Fibroblast of mammary gland (primary cell): ENCODE measurements around the gene FOXK1.

Experiments used
- DNase-seq: peaks from one replicate; pipeline ENCODE4 v3.0.0-alpha.2; 2010; ENCODE audit warnings: low read depth
- H3K4me3 ChIP-seq: 2 replicates; pipeline ENCODE4 v1.5.1; 2011; ENCODE audit warnings: low read depth, mild to moderate bottlenecking, low read length, moderate library complexity; ENCODE audit not compliant: control insufficient read depth
- TF ChIP-seq, protein P1 (sequence below): conservative IDR thresholded peaks from 2 replicates; pipeline ENCODE4 v1.5.1; 2011; ENCODE audit warnings: low read depth, low read length, inconsistent platforms; ENCODE audit not compliant: control insufficient read depth, insufficient read depth

The FOXK1 gene

DNA sequence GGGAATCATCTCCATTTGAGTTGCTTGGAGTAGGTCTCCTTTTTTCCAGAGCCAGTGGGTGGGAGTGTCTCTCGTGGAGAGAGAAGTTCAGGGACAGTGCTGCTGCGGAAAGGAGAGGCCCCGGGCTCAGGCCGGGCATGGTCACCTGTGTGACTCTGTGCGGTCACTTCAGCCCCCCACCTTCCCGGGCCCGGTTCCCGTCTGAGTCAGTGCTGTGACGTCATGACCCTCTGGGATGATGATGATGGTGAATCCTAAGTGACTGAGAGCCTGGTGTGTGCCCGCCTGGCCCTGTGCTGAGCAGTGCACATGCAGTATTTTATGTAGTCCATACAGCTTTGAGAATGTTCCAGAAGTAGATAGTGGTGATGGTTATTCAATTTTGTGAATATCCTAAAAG lies 60.8 kb downstream of the FOXK1 start:
- H3K4me3 ChIP-seq, result no peak overlapping the region
- peak; percentile 42 for DNase-seq
- TF ChIP-seq, protein P1, sequence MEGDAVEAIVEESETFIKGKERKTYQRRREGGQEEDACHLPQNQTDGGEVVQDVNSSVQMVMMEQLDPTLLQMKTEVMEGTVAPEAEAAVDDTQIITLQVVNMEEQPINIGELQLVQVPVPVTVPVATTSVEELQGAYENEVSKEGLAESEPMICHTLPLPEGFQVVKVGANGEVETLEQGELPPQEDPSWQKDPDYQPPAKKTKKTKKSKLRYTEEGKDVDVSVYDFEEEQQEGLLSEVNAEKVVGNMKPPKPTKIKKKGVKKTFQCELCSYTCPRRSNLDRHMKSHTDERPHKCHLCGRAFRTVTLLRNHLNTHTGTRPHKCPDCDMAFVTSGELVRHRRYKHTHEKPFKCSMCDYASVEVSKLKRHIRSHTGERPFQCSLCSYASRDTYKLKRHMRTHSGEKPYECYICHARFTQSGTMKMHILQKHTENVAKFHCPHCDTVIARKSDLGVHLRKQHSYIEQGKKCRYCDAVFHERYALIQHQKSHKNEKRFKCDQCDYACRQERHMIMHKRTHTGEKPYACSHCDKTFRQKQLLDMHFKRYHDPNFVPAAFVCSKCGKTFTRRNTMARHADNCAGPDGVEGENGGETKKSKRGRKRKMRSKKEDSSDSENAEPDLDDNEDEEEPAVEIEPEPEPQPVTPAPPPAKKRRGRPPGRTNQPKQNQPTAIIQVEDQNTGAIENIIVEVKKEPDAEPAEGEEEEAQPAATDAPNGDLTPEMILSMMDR, result no peak

DNA sequence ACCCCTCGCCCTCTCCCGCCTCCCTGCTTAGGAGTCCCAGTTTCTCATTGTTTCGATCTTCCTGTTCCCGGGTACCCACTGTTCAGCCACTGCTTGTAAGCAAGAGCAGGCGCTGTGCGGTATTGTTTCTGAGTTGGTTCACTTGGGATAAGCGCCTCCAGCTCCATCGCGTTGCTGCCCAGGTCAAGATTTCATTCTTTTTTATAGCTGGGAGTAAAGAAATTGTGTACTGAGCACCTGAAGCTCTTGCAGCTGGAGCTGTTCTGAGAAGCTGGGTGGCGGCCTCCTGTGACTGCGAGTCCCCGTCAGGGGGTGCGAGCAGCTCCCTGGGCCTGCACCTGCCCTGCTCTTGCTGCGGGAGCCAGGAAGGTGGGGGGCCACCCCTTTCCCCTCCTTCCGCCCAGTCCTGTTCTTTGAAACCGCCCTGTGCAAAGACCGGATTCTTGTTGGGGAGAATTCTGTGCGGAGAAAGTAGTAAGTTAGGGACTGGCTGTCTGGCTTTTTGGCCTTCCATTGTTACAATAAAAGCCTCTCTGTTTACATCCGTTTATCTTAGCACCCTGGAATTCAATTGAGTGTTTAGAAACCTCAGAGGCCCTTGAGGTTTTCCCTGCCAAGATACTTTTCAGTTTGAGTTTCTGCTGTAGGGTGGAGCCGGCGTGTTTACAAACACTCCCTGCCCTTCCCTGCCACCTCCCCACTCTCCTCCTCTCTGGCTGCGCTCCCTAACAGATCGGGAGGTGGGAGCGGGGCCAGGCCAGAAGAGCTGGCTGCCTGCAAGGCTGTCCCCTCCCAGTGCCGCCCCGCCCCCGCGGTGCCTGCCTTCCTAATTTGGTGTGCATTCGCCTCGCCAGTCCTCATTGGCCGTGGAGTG lies 62.5 kb downstream of the FOXK1 start:
- peak overlapping the region; percentile 7 for H3K4me3 ChIP-seq
- peak; percentile 99 for DNase-seq
- TF ChIP-seq, protein P1, result no peak

DNA sequence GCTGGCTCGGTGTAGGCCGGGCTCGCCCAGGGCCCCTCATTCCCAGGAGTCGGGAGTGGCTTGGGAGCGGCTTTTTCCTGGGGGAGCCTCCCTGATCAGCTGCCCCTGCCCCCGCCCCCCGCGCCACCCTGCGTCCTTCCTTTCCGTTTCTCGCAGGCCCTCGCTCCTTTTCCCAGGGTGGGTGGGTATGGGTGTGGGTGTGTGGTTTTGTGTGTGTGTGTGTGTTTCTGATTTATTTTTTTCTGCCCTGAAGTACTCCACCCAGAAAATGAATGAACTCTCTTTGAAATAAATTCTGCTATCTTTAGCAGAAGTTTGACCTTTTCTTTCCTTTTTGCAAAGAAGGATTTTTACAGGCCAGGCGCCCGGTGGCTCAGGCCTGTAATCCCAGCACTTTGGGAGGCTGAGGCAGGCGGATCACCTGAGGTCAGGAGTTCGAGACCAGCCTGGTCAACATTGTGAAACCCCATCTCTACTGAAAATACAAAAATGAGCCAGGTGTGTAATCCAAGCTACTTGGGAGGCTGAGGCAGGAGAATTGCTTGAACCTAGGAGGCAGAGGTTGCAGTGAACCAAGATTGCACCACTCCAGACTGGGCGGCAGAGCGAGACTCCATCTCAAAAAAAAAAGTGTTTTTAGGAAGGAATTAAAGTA lies 63.3 kb downstream of the FOXK1 start:
- no peak for DNase-seq
- TF ChIP-seq, protein P1, result no peak
- peak overlapping the region; percentile 33 for H3K4me3 ChIP-seq

DNA sequence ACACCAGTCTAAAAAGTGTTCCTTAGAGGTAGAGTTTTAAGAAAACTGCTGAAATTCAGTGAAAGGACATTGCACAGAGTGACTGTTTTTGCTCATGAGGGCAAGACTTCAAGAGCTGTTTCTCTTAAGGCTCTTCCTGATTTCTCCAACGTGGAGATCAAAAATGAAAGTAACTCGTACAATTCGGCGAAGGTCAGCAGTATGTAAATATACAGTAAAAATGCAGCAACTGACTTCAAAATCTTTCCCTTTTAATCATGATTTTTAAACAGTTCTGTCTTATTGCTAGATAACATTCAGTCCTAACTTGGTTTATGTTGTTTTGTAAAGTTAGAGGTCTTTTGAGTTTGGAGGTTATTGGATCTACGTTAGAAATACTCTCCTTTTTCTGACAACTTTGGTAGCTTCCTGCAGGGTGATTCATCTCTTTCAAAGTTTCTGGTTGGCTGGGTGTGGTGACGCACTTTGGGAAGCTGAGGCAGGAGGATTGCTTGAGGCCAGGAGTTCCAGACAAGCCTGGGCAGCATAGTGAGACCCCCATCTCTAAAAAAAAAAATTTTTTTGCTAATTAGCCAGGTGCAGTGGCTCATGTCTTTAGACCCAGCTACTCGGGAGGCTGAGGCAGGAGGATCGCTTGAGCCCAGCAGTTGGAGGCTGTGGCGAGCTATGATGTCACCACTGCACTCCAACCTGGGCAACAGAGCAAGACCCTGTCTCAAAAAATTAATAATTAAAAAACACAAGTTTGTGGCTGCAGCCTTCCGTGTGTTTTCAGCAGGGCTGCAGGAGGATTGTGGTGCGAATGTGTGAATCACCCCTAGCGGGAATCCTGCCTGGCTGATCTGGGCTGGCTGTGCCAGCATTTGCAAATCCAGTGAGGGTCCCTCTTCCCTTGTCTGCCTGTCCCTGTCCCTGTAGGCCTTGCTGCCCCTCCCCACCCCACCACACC lies 64.2 kb downstream of the FOXK1 start:
- TF ChIP-seq, protein P1, result no peak
- peak overlapping the region; percentile 33 for H3K4me3 ChIP-seq
- DNase-seq, result peak; percentile 76

DNA sequence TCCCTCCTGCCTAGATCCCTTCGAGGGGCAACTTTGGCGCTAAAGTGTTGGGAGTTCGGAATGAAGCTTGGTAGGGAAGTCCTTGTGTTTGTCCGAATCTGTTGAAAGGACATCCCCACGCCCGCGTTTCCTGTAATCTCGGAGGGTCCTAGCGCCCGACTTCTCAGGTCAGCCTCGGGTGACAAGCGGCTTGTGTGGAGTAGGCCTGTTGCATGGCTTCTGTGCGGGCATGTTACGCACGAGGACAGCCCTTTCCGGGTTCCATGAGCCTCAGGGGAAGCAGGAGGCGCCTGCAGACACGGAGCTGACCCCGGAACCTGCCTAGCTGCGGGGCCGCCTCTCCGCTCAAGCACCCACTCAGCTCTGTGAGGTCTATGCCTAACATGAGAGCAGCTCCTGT lies 64.9 kb downstream of the FOXK1 start:
- no peak overlapping the region for H3K4me3 ChIP-seq
- no peak for DNase-seq

DNA sequence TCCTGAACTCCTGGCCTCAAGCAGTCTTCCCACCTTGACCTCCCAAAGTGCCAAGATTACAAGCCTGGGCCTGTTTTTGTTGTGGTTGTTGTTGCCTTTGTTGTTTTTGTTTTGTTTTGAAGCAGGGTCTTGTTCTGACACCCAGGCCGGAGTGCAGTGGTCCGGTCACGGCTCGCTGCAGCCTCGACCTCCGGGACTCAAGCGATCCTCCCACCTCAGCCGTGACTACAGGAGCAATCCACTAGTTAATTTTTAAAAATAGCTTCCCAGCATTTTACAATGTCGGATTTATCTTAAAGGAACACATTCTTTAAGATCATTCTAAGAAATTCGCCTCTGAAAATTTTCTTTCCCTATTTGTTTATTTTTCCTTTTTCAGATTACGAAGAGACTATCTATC lies 65.7 kb downstream of the FOXK1 start:
- no peak overlapping the region for H3K4me3 ChIP-seq
- DNase-seq, result no peak
- TF ChIP-seq, protein P1, result no peak

More for the DNA sequence above, 64.9 kb downstream of the FOXK1 start:
- TF ChIP-seq, protein P1, result no peak
